ENCODE measurements around the gene IQSEC2. TPM values are rescaled to one million over a fixed set of nuclear protein-coding genes. Genes with fewer than 3 reads are reported as not detected.

IQSEC2 gene
- total and polyA plus RNA-seq, 9 of the 15 experiments (the other 6 are each of a cell fraction or from before 2014, with no cell fraction given): 2.7 to 41.8 (median 20.1) TPM

DNA sequence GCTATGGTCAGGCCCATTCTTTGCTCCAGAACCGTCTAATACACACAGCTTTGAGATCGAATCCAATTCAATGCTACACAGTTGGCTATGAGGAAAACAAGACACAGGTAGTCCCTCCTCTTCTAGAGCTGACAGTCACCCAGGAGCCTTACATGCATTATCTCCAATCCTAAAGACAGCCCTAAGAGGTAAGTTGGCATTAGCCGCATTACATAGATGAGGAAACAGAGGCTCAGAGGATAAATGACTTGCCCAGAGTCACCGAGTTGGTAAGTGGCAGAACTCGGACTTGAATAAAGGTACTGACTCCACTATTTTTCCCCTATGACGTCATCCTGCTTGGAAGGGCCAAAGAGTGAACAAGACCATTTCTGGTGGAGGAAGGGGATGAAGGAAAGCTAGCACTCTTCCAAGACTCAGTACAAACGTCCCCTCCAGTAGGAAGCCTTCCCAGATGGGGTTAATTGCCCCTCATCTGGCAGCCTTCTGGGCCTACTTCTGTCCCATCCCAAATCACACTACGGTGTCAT is 8.5 kb downstream of the IQSEC2 start:
- Histone ChIP-seq H3K9me3 (replicated peaks; ENCODE audit: control insufficient read depth, insufficient read depth, low read depth, low read length) (no peaks in the 10 kb centered on the region), H3K9me1 (ENCODE audit: control insufficient read depth, insufficient read depth, low read length) (no peaks in the 10 kb centered on the region), H2AFZ (ENCODE audit: low read depth, low read length) (no peak overlapping the region), H3K4me3 (no peak overlapping the region), H3K9ac (ENCODE audit: insufficient read depth in 1 of 2, low read depth in 2 of 2, low read length in 2 of 2) (no peak overlapping the region), H3K4me2 (ENCODE audit: insufficient read depth, low read length) (no peak overlapping the region), H3K36me3 (ENCODE audit: control insufficient read depth, insufficient read depth, low read length) (no peaks in the 10 kb centered on the region), H3K27ac (ENCODE audit: extremely low read depth, low read depth, low read length) (no peak overlapping the region; the same call in 2 of the 3 replicates), H3K4me1 (replicated peaks in 1 of 2; ENCODE audit: control insufficient read depth in 2 of 2, insufficient read depth in 2 of 2, low read length in 2 of 2) (peaks cover 8 to 15% of the 10 kb centered on the region in 2 experiments; a peak in 3 of 5 replicates), H4K20me1 (replicated peaks; ENCODE audit: control insufficient read depth, insufficient read depth, low read length) (no peaks in the 10 kb centered on the region), H3K79me2 (ENCODE audit: control insufficient read depth, insufficient read depth, low read length) (no peaks in the 10 kb centered on the region), H3K27me3 (ENCODE audit: control insufficient read depth in 2 of 2, insufficient read depth in 2 of 2, low read length in 2 of 2) (no peaks in the 10 kb centered on the region)
- BruUV-seq (replicated peaks): no TSS peak
- FAIRE-seq: no peak
- ChIA-PET POLR2A (no interaction called here), CTCF (ENCODE audit: low intra/inter-chr PET ratio) (no interaction called here)
- no peak for ATAC-seq
- TF ChIP-seq, protein P1, sequence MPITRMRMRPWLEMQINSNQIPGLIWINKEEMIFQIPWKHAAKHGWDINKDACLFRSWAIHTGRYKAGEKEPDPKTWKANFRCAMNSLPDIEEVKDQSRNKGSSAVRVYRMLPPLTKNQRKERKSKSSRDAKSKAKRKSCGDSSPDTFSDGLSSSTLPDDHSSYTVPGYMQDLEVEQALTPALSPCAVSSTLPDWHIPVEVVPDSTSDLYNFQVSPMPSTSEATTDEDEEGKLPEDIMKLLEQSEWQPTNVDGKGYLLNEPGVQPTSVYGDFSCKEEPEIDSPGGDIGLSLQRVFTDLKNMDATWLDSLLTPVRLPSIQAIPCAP (CRISPR knock-in tag; IDR thresholded peaks at IDR 0.05; ENCODE audit: borderline replicate concordance): no peak
- no peak for TF ChIP-seq FOXK1 (CRISPR knock-in tag; IDR thresholded peaks at IDR 0.05; ENCODE audit: borderline replicate concordance)
- TF ChIP-seq ATF7 (IDR thresholded peaks at IDR 0.05): peak; percentile 72; the same call in 1 of the 2 replicates
- TF ChIP-seq JUND (IDR thresholded peaks at IDR 0.05; ENCODE audit: borderline replicate concordance, low read depth, low read length): peak; percentile 35; the same call in 1 of the 2 replicates
- no peak for TF ChIP-seq JUND (tag; IDR thresholded peaks at IDR 0.05; ENCODE audit: borderline replicate concordance, low read depth, low read length)
- TF ChIP-seq SRSF7 (optimal IDR thresholded peaks at IDR 0.05; ENCODE audit: low read depth, low read length): no peak
- TF ChIP-seq, protein P2, sequence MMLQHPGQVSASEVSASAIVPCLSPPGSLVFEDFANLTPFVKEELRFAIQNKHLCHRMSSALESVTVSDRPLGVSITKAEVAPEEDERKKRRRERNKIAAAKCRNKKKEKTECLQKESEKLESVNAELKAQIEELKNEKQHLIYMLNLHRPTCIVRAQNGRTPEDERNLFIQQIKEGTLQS (IDR thresholded peaks at IDR 0.05): peak; percentile 77
- TF ChIP-seq, protein P2 (CRISPR knock-in tag; conservative IDR thresholded peaks at IDR 0.05): no peak
- TF ChIP-seq RBM25 (IDR thresholded peaks at IDR 0.05; ENCODE audit: low read depth, low read length, severe bottlenecking): peak; percentile 77
- peak; percentile 67; the same call in 1 of the 2 replicates for TF ChIP-seq BCOR (IDR thresholded peaks at IDR 0.05)
- 41% methylated on average over 7 of the region's 8 CpGs for WGBS (ENCODE audit: insufficient coverage, low coverage, missing lambda C conversion rate)
- DNase-seq (ENCODE audit: extremely low read depth in 1 of 4, low spot score in 3 of 4): no peak
- in situ Hi-C loops (cut with MboI): no loop called here
- intact Hi-C loops (cut with micrococcal nuclease): no loop called here

Measured in K562 (cell line).